K562 (cell line): ENCODE data around the gene ATRIP. TPM values are rescaled to one million over a fixed set of nuclear protein-coding genes. Genes with fewer than 3 reads are reported as not detected.
A peak's percentile ranks its signal among the peaks of the same experiment; 100 is the strongest.

Experiments used
- ARHGAP35 ChIP-seq: fragments of 450-650 bp; IDR thresholded peaks from 2 replicates; pipeline ENCODE4 v1.6.1; 2018; ENCODE audit not compliant: partially characterized antibody
- BRD9 ChIP-seq: fragments of 450-650 bp; IDR thresholded peaks from 2 replicates; pipeline ENCODE4 v1.6.1; 2018; ENCODE audit warnings: low read depth; ENCODE audit not compliant: partially characterized antibody
- EGR1 ChIP-seq: fragments of 450-650 bp; conservative IDR thresholded peaks from 2 replicates; pipeline ENCODE4 v1.6.1; 2017; ENCODE audit warnings: mild to moderate bottlenecking
- FOXM1 ChIP-seq, 2 experiments: fragments of 450-650 bp in 1 of 2; sonication (generic) in 1 of 2; formaldehyde crosslinking in 1 of 2; IDR thresholded peaks; 2 replicates each; pipeline versions ENCODE4 v1.6.1 to v1.9.0; 2017 to 2022; ENCODE audit warnings: low read depth in 2 of 2, mild to moderate bottlenecking in 2 of 2, missing genetic modification reagents in 1 of 2, moderate library complexity in 1 of 2
- IFI16 ChIP-seq: fragments of 250-450 bp; sonication (Bioruptor Pico); IDR thresholded peaks from 2 replicates; pipeline ENCODE4 v2.1.2; 2022; ENCODE audit warnings: mild to moderate bottlenecking, inconsistent platforms
- KAT7 ChIP-seq: sonication (generic); formaldehyde crosslinking; IDR thresholded peaks from 2 replicates; pipeline ENCODE4 v1.8.0; 2022; ENCODE audit warnings: missing genetic modification reagents, mild to moderate bottlenecking, borderline replicate concordance
- KDM1A ChIP-seq, 2 experiments: fragments of 450-650 bp; IDR thresholded peaks; 2 replicates each; pipeline ENCODE4 v1.6.1; 2016; ENCODE audit warnings: mild to moderate bottlenecking in 2 of 2
- KLF1 ChIP-seq: fragments of 450-650 bp; IDR thresholded peaks from 2 replicates; pipeline ENCODE4 v1.6.1; 2016; ENCODE audit warnings: missing genetic modification characterization, missing compliant biosample characterization
- MTA2 ChIP-seq: fragments of 450-650 bp; IDR thresholded peaks from 2 replicates; pipeline ENCODE4 v1.6.1; 2016; ENCODE audit warnings: low read depth
- MYBL2 ChIP-seq, 2 experiments: fragments of 450-650 bp in 1 of 2; sonication (generic) in 1 of 2; formaldehyde crosslinking in 1 of 2; IDR thresholded peaks; 2 replicates each; pipeline versions ENCODE4 v1.6.1 to v1.8.1; 2017 to 2022; ENCODE audit warnings: borderline replicate concordance in 1 of 2, inconsistent platforms in 1 of 2, low read depth in 1 of 2, mild to moderate bottlenecking in 1 of 2, missing genetic modification reagents in 1 of 2, moderate library complexity in 1 of 2
- PML ChIP-seq: IDR thresholded peaks from 2 replicates; pipeline ENCODE4 v1.6.1; 2012; ENCODE audit warnings: low read length, inconsistent platforms
- RFX7 ChIP-seq: fragments of 250-450 bp; sonication (Bioruptor Pico); IDR thresholded peaks from 2 replicates; pipeline ENCODE4 v1.5.1; 2021; ENCODE audit warnings: mild to moderate bottlenecking
- SMAD1 ChIP-seq: fragments of 150-350 bp; IDR thresholded peaks from 2 replicates; pipeline ENCODE4 v1.6.1; 2014; ENCODE audit warnings: low read length, low read depth; ENCODE audit not compliant: partially characterized antibody
- SOX6 ChIP-seq: fragments of 450-650 bp; IDR thresholded peaks from 2 replicates; pipeline ENCODE4 v1.6.1; 2014; ENCODE audit warnings: mild to moderate bottlenecking
- ZNF347 ChIP-seq: fragments of 450-650 bp; formaldehyde crosslinking; IDR thresholded peaks from 2 replicates; pipeline ENCODE4 v1.4.0; 2020; ENCODE audit warnings: low read depth, mild to moderate bottlenecking, moderate library complexity
- ZNF57 ChIP-seq: fragments of 450-650 bp; formaldehyde crosslinking; IDR thresholded peaks from 2 replicates; pipeline ENCODE4 v1.4.0; 2020; ENCODE audit warnings: mild to moderate bottlenecking, moderate library complexity
- ZNF644 ChIP-seq: fragments of 200-800 bp; sonication (Bioruptor generic); IDR thresholded peaks from 2 replicates; pipeline ENCODE4 v1.6.1; 2016; ENCODE audit warnings: low read depth, missing genetic modification characterization, missing compliant biosample characterization
- ZNF699 ChIP-seq: fragments of 250-450 bp; sonication (Bioruptor Pico); IDR thresholded peaks from 2 replicates; pipeline ENCODE4 v1.8.0; 2021; ENCODE audit warnings: mild to moderate bottlenecking, moderate library complexity; ENCODE audit not compliant: insufficient replicate concordance
- ZNF76 ChIP-seq: fragments of 250-450 bp; sonication (Bioruptor Pico); IDR thresholded peaks from 2 replicates; pipeline ENCODE4 v1.4.0; 2020; ENCODE audit warnings: mild to moderate bottlenecking, moderate library complexity, borderline replicate concordance
- polyA plus RNA-seq, 8 experiments: library from polyadenylated mRNA; depleted of rRNA in 4 of 8; stranded (reverse) in 5 of 8; unstranded in 3 of 8; fragments of >200 nt; fragmentation: Nextera tagmentation in 2 of 8; fragmentation: Illumina TruSeq in 1 of 8; extraction: Ambion mirVana in 2 of 8; extraction: Trizol in 1 of 8; gene quantifications; 2 replicates each; pipeline versions ENCODE4 v1.2.1 to v1.2.3, GENCODE V29; 2011 to 2014; ENCODE audit warnings: inconsistent platforms in 1 of 8, missing spikeins in 1 of 8
- total RNA-seq, 7 experiments: library from RNA; depleted of rRNA in 6 of 7; stranded (reverse); fragments of >200 nt in 6 of 7; fragmentation: Illumina TruSeq in 2 of 7; extraction: Trizol in 2 of 7; gene quantifications; 2 replicates each; pipeline versions ENCODE4 v1.2.1 to v1.2.3, GENCODE V29; 2011 to 2021; ENCODE audit warnings: low replicate concordance in 1 of 7
- TF ChIP-seq, protein P1 (sequence below): sonication (generic); formaldehyde crosslinking; IDR thresholded peaks from 2 replicates; pipeline ENCODE4 v1.8.0; 2023; ENCODE audit warnings: mild to moderate bottlenecking, missing genetic modification reagents
- TF ChIP-seq, protein P2 (sequence below): fragments of 450-650 bp; IDR thresholded peaks from 2 replicates; pipeline ENCODE4 v1.6.1; 2016; ENCODE audit warnings: low read depth, mild to moderate bottlenecking, moderate library complexity

ATRIP gene
- total and polyA plus RNA-seq, 9 of the 15 experiments (the other 6 are each of a cell fraction or from before 2014, with no cell fraction given), result 1.7 to 15.7 (median 10.5) TPM

DNA sequence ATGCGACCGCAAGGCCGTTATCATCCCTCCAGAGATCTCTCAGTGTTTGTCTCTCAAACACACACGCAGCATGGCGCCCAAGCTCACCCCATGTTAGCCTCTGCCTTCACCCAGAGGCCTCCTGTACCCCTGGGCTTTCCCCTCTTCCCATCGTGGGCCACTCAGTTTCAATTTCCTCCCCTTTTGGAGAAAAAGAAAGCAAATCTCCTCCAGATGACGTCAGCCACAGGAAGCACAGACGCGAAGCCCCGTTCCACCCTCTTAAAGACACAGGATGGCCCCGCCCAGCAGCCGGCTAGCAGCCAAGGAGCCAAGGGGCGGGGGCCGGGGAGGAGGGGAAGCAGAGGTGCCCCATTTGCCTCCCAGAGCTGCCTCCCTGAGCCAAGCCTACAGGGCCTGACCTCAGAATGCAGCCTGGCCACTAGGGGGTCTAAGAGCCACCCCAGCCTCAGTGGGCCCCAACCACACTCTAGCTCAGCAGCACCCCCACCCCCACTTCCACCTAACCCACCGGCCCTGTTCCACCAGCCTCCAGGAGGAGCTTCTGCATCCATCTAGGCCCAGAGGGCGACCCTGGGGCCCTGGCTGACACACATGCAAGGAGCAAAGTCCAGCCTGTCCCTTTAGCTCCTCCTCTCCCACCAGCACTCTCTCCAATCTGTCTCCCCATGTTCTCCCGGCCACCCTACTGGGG lies 26.5 kb downstream of the ATRIP start (continued):
- no peak for TF ChIP-seq KAT7 (CRISPR knock-in tag)
- no peak for TF ChIP-seq MYBL2 (IDR thresholded peaks at IDR 0.05; ENCODE audit: low read depth)
- no peak for TF ChIP-seq MYBL2 (CRISPR knock-in tag; IDR thresholded peaks at IDR 0.05; ENCODE audit: borderline replicate concordance)
- TF ChIP-seq, protein P1, sequence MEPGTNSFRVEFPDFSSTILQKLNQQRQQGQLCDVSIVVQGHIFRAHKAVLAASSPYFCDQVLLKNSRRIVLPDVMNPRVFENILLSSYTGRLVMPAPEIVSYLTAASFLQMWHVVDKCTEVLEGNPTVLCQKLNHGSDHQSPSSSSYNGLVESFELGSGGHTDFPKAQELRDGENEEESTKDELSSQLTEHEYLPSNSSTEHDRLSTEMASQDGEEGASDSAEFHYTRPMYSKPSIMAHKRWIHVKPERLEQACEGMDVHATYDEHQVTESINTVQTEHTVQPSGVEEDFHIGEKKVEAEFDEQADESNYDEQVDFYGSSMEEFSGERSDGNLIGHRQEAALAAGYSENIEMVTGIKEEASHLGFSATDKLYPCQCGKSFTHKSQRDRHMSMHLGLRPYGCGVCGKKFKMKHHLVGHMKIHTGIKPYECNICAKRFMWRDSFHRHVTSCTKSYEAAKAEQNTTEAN (CRISPR knock-in tag), result no peak
- TF ChIP-seq, protein P2, sequence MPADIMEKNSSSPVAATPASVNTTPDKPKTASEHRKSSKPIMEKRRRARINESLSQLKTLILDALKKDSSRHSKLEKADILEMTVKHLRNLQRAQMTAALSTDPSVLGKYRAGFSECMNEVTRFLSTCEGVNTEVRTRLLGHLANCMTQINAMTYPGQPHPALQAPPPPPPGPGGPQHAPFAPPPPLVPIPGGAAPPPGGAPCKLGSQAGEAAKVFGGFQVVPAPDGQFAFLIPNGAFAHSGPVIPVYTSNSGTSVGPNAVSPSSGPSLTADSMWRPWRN, result no peak
- no peak for TF ChIP-seq SMAD1
- TF ChIP-seq ZNF57 (CRISPR knock-in tag), result no peak
- TF ChIP-seq ARHGAP35, result no peak
- peak; percentile 26; the same call in 1 of the 2 replicates for TF ChIP-seq FOXM1 (IDR thresholded peaks at IDR 0.05; ENCODE audit: low read depth)
- 0 out of 2 replicates have a peak, but pooled peaks have one; percentile 58 for TF ChIP-seq FOXM1 (CRISPR knock-in tag; IDR thresholded peaks at IDR 0.05; ENCODE audit: low read depth)
- TF ChIP-seq SOX6, result peak; percentile 40
- 0 out of 2 replicates have a peak, but pooled peaks have one; percentile 15 for TF ChIP-seq MTA2
- TF ChIP-seq ZNF76 (CRISPR knock-in tag), result no peak
- TF ChIP-seq RFX7 (CRISPR knock-in tag), result no peak
- TF ChIP-seq BRD9, result peak; percentile 21
- TF ChIP-seq ZNF644 (tag), result no peak
- TF ChIP-seq ZNF699 (CRISPR knock-in tag), result no peak
- peak; percentile 10 to 17; a peak in 2 of 4 replicates for TF ChIP-seq KDM1A (IDR thresholded peaks at IDR 0.05)
- no peak for TF ChIP-seq IFI16
- no peak for TF ChIP-seq ZNF347
- no peak for TF ChIP-seq KLF1 (tag)
- 0 out of 2 replicates have a peak, but pooled peaks have one; percentile 10 for TF ChIP-seq EGR1
- no peak; the same call in 1 of the 2 replicates for TF ChIP-seq PML
